SH-SY5Y (cell line): ENCODE data around the gene DACH2.

Experiments used
- GATA2 ChIP-seq: IDR thresholded peaks from 2 replicates; pipeline ENCODE4 v1.6.1; 2011; ENCODE audit warnings: mild to moderate bottlenecking, low read depth, low read length
- GATA3 ChIP-seq: IDR thresholded peaks from 2 replicates; pipeline ENCODE4 v1.6.1; 2011; ENCODE audit warnings: low read depth, mild to moderate bottlenecking, low read length, moderate library complexity

DNA sequence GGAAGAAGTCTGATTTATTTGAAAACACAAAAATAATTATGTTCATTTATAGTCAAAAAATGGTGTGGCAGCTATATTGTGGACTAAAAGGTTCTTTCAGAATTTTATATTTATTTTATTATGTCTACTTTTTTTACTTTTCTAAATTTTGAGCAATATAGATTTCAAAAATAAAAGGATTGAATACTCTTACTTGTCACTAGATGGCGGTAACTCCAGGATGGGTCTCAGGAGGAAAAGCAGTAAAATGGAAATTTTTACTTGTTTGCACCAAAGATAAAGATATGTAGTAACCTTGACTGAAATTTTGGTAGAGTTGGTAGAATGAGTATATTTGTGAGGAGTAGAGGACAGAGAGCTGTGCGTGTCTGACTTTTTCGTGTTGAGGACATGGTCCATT lies 14.5 kb upstream of the DACH2 start:
- TF ChIP-seq GATA2 (no peak), GATA3 (no peak)
